Fibroblast of the aortic adventitia (primary cell): ENCODE results near the gene NCAN. TPM values are rescaled to one million over a fixed set of nuclear protein-coding genes. Genes with fewer than 3 reads are reported as not detected.
"Not testable (repeated sequence)": the region's sequence is repeated elsewhere in the genome, so short reads cannot be mapped to it uniquely, and the experiment has no call there.

Experiments used
- DNase-seq: peaks from one replicate; pipeline ENCODE4 v3.0.0-alpha.2; 2010; ENCODE audit warnings: low read depth
- H3K4me3 ChIP-seq: 2 replicates; pipeline ENCODE4 v1.5.1; 2011; ENCODE audit warnings: low read depth, mild to moderate bottlenecking, control low read depth, low read length, moderate library complexity
- CTCF ChIP-seq: IDR thresholded peaks from 2 replicates; pipeline ENCODE4 v1.5.1; 2011; ENCODE audit warnings: mild to moderate bottlenecking, low read length, control low read depth, inconsistent platforms; ENCODE audit not compliant: insufficient read depth
- total RNA-seq: library from RNA; depleted of rRNA; stranded (reverse); fragments of >200 nt; gene quantifications from 2 replicates; pipeline ENCODE4 v1.2.3, GENCODE V29; 2012; ENCODE audit warnings: low replicate concordance

NCAN gene
- total RNA-seq, 1 donor, result not detected

GRCh38 chr19:19234220-19234816 is 22.6 kb downstream of the NCAN start:
- DNase-seq, result no peak
- no peak overlapping the region for H3K4me3 ChIP-seq
- no peak for TF ChIP-seq CTCF

- TF ChIP-seq CTCF, result no peak
- H3K4me3 ChIP-seq, result no peak overlapping the region
- DNase-seq, result no peak
These were observed 24.4 kb downstream of the NCAN start for GRCh38 chr19:19236173-19236572.

- no peak overlapping the region for H3K4me3 ChIP-seq
- no peak for TF ChIP-seq CTCF
- DNase-seq, result no peak
These were observed 26.6 kb downstream of the NCAN start for GRCh38 chr19:19238126-19238894.

DNA sequence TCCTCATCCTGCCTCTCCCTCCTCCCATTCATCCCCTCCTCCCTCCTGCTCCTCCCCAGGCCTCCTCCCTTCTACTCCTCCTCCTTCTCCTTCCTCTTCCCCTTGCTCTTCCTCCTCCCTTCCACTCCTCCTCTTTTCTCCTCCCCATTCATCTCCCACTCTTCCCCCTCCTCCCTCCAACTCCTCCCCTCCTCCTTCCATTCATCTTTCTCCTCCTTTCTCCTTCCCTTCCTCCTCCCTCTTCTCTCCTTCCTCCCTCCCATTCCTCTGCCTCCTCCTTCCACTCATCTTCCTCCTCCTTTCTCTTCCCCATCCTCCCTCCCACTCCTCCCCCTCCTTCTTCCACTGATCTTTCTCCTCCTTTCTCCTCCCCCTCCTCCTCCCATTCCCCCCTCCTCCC is 27.9 kb downstream of the NCAN start:
- no peak overlapping the region for H3K4me3 ChIP-seq
- TF ChIP-seq CTCF, result no peak
- DNase-seq, result no peak

DNA sequence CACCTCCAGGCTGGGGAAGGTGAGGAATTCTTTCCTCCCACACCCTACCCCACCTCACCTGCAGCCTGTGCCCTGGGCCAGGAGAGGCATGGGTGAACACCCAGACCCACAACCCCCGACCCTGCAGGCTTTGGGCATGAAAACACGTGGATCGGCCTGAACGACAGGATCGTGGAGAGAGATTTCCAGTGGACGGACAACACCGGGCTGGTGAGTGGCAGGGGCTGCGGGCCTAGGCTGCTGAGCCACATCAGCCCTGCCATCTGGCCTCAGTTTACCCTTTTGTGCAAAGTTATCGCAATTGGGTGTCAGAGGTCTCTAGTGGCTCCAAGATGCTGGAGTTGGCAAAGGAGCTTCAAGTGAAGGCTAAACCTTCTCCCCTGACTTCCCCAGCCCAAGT is 28.7 kb downstream of the NCAN start:
- TF ChIP-seq CTCF, result no peak
- DNase-seq, result no peak
- no peak overlapping the region for H3K4me3 ChIP-seq

- H3K4me3 ChIP-seq, result no peak overlapping the region
- no peak for DNase-seq
- TF ChIP-seq CTCF, result no peak
These were observed 38.5 kb downstream of the NCAN start for GRCh38 chr19:19250196-19250801.

DNA sequence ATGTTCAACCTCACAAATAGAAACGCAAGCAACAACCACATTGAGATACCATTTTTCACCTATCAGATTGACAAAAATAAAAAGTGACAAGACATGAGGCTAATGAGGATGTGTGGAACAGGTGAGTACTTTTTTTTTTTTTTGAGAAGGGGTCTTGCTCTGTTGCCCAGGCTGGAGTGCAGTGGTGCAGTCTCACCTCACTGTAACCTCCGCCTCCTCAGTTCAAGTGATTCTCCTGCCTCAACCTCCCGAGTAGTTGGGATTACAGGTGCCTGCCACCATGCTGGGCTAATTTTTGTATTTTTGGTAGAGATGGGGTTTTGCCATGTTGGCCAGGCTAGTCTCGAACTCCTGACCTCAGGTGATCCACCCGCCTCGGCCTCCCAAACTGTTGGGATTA is 41.7 kb downstream of the NCAN start:
- not testable (repeated sequence) for H3K4me3 ChIP-seq, DNase-seq
